Fibroblast of skin of scalp (primary cell): ENCODE measurements around the gene AP3B1. TPM values are rescaled to one million over a fixed set of nuclear protein-coding genes. Genes with fewer than 3 reads are reported as not detected.

Experiments used
- DNase-seq: peaks from one replicate; pipeline ENCODE4 v3.0.0-alpha.2; 2013
- polyA plus RNA-seq, 2 experiments: library from polyadenylated mRNA; unstranded; fragments of 120-200 nt; gene quantifications; one replicate each; pipeline ENCODE4 v1.2.1, GENCODE V29; 2013; ENCODE audit not compliant: insufficient read length in 2 of 2

Gene AP3B1
- polyA plus RNA-seq (2013, experiment 1 of 2; ENCODE audit: insufficient read length), result 61.4 TPM
- 70.9 TPM for polyA plus RNA-seq (2013, experiment 2 of 2; ENCODE audit: insufficient read length)

GRCh38 chr5:78294248-78295034, at the start of gene AP3B1:
Gene AP3B1 (minus strand): TSS chr5:78294698. CDS start chr5:78294579, 119 bp downstream.
- DNase-seq, result peak; percentile 99

DNA sequence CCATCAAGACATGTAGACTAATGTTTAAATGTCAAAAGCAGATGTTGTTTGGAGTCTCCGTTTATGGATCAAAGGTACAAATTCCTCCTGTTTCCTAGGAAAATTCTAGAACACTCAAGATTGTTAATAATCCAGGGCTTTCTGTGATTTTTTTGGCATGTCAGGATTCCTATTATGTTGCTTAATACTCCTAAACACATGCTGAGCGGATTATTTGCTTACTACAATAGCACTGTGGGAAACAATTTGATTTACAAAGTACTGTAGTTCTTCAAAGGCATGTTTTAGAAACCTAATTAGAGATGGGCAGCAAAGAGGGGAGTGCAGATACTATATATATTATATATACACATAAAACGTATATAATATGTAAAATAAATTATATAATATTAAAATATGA, 46.9 kb upstream of the AP3B1 start:
- no peak for DNase-seq

DNA sequence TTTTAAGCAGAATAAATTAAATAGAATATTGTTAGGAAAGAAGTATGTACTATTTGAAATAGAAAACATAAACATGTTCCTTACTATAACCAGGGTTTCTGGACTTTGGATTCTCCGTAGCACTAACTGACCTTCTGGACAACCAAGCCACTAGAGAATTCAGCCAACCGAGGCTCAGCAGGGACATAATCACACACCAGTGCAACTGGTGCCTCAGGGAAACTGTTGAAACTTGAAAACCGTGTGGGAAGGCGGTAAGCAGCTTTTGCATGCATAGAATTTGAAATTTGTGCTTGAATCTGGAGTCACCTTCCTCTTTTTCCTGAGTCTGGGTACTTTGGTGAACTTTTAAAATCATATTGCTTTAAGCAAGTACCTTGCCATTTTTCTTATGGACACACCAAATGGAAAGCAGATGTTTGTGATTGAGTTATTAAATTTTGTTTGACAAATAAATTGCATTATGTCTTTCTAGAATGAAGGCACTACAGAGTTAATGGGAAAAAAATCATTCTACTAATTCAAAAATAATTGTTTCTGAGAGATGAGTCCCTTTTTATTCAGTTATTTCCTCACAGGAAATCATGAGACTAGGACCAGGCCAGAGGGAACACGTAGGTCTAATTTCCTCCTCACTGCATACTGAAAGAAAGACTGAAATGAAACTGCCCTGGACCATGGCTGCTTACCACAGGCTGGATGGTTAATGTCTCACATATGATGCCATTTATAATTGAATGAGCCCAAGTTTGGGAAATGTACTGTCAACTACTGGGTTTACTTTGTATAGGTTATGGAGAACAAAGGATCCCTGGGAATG, 45.3 kb upstream of the AP3B1 start:
- DNase-seq, result no peak

DNA sequence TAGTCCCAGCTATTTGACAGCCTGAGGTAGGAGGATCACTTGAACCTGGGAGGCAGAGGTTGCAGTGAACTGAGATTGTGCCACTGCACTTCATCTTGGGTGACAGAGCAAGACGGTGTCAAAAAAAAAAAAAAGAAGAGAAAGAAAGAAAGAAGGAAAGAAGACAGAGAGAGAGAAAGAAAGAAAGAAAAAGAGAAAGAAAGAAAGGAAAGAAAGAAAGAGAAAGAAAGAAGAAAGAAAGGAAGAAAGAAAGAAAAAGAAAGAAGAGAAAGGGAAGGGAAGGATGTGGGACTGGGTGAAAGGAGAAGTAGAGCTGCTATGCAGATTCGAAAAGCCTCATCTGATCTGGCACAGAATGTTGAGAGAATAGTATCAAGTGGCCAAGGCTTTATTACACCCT, 42.2 kb upstream of the AP3B1 start:
- DNase-seq, result no peak

DNA sequence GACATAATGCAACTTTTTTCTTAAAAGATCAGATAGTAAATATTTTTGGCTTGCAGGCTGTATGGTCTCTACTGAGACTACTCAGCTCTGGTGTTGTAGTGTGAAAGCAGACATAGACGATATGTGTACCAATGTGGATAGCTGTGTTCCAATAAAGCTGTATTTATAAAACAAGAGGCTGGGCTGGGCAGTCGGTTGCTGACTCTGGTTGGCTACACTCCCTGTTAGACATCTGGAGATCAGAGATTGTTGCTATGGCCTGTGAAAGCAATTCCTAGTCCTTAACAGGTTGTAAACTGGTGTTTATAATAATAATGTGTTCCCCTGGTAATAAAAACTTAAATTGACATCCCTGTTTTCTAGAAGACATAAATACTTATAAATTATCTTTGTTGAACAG, 41.5 kb upstream of the AP3B1 start:
- DNase-seq, result no peak

DNA sequence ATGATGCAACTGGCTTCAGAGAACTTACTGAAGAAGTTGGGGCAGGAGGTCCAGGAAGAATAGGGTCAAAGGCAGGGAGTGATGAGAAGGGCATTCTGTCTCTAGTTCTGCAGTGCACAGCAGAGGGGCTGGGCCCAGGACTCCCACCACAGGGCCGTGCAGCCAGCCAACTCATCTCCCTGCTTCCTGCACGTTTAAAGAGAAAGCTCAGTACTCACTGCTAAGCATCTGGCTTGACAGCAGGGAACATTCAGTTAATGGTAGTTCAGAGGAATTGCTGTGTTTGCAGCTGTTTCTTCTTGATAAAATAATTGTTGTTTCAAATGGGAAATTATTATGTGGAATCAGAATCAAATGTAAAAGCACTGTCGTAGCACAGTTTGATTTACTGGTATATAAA, 40.3 kb upstream of the AP3B1 start:
- no peak for DNase-seq

GRCh38 chr5:78331523-78332080, 37.1 kb upstream of the AP3B1 start:
- DNase-seq, result no peak

GRCh38 chr5:78328585-78329173, 34.2 kb upstream of the AP3B1 start:
- peak; percentile 42 for DNase-seq

DNA sequence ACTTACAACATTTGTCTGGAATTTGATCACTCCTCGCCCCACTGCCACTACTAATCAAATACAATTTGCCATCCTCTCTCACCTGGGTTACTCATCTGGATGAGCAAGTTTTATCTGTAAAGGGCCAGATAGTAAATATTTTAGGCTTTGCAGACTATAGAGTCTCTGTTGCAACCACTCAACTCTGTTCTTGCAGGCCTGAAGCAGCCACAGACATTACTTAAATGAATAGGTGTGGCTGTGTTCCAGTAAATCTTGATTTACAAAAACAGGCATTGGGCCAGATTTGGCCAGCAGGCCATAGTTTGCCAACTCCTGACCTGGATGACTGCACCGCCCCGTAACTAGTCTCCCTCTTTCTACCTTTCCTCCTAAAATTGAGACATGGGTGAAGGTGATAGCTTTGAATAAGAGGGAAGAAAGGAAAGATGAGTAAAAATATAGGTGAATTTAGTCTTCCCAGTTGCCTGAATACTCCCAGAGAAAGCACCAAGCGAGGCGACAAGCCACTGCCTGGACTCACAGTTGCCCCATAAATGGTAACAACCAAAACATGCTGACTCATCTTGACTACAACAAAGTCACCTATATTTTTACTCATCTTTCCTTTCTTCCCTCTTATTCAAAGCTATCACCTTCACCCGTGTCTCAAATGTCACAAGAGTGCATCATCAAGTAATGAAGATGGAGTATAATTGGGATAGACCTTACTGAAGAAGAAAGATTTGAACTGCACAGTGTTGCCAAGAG, 33.4 kb upstream of the AP3B1 start:
- no peak for DNase-seq

DNA sequence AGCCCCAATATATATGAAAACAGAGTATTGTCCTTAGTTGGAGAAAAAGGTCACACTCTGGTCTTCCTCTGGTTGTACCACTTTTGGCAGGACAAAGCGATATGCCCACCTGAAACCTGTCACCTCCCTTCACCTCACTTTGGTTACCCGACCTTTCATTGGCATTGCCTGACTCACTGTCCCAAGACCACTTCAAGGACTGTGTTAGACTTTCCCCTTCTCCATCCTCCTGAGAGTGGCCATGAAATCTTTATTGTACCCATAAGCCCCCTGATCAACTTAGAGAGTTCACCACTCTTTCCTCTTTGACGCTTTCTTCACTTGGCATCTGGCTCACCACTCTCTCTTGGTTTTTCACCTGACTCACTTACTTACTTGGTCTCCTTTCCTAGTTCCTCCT, 32.4 kb upstream of the AP3B1 start:
- no peak for DNase-seq

DNA sequence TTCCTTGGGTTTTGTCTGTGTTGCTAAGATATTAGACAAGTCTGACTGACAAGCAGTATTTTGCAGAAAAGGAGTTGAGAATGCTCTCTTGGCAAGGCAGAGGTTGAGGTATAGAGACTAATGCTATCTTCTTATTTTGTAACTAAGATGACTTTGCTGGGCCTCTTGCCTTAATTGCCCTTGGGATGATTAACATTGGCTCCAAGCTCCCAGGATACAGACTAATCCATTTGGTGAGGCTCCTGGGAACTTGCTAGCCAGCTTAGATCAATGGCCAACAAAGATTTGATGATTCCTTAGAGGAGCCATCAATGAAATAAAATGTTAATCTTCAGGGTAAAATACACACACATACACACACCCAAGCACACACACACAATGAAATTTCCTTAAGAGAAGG, 28.7 kb upstream of the AP3B1 start:
- DNase-seq, result no peak

DNA sequence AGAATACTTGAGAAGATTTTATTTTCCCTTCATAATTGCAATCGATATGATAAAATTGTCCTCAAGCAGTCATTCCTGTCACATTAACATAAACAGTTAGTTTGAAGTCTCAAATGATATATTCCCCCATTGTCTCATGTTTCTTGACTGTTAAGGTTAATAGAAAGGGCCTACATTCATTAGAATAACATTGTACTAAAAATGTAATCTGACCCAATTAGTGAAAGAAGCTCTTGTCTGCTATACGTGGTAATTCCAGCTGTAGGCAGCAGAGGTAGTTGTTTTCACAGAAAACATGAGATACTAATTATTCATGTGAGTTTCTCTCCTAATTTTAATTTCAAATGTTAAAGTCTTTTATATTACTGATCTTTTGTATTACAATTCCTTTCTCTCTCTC, 25.9 kb upstream of the AP3B1 start:
- DNase-seq, result peak; percentile 46

- DNase-seq, result no peak
Measured at GRCh38 chr5:78318337-78318736, 23.8 kb upstream of the AP3B1 start.

GRCh38 chr5:78317515-78317914, 23.0 kb upstream of the AP3B1 start:
- no peak for DNase-seq

DNA sequence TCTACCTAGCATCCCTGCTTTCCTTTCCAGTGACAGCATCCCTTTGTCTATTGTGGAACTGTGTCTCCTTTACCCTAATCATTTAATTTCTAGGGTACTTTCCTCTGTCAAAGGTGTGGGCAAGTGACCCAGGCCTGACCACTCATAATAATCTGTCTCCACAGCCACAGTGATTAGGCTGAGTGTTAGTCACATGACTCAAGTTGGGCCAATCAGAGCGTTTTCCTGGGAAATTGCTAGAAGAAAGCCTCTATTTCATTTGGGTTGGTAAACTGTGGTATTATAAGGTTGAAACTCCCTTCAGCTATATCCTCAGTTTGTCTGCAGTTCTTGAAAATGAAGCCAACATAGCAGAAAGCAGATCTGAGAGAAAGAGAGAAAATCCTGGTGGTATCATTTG, 14.2 kb upstream of the AP3B1 start:
- DNase-seq, result no peak

GRCh38 chr5:78300464-78301045, 6.1 kb upstream of the AP3B1 start:
- DNase-seq, result peak; percentile 29

DNA sequence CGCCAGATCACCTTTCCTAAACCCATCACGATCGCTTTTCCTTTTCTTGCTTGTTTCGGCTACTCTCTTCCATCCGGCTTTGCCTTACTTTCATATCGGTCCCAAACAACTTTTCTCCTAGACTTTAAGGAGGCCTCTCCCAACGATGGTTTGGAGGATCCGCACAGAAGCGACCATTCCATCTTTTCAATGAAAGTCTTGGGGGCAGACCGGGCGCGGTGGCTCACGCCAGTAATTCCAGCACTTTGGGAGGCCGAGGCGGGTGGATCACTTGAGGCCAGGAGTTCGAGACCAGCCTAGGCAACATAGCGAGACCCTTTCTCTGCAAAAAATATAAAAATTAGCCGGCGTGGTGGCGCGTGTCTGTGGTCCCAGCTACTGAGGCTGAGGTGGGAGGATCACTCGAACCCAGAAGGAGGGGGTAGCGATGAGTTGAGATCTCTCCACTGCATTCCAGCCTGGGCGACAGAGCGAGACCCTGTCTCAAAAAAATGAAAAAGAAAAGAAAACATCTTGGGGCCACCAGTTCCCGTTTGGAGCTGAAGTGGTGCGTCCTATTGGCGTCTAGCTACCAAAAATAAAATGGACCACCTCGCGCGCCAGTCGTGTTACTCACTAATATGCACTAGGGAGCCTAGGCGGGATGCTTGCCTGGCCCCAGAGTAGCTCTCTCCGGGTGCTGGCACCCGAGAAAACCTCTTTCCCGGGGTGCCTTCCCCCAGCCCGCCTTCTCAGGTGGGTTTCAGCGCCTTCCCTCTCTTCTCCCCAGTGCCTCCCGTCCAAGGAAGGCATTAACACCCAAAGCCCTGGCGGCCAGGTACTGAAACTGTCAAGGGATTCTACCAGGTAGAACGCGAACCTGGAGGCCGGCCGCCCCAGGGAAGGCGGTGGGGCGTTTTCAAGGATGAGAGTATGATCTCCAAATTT, 800 bp upstream of the AP3B1 start:
- DNase-seq, result no peak

DNA sequence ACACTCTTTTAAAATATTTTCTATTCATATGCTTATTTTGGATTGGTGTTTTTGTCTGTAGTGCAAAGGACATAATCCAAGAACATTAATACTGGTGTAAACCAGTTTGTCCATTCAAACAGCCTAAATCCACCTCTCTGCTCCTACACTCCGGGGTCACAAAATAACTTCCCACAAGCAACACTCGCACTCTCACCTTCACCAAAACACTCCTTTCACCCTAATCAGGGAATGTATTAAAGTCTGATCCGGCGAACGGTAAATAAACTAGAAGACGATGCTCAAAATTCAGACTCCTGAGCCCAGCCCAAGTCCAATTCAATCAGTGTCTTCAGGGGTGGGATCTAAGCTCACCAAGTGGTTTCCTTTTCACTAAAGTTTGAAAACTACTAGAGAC, 649 bp downstream of the AP3B1 start:
- DNase-seq, result no peak

DNA sequence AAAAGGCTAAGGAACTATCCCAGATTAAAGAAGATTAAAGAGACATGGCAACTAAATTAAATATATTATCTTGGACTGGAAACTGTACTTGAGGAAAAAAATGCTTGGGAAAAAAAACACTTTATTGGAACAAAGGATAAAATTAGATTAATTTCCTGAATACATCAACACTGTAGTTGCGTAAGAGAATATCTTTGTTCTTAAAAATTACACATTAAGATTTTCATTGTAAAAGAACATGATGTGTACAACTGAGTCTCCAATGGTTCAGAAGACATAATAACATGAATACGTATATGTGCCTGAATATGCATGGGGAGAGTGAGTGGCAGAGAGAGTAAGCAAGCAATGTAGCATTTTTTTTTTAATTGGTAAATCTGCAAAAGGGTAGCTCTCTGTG, 2.8 kb downstream of the AP3B1 start:
- no peak for DNase-seq

DNA sequence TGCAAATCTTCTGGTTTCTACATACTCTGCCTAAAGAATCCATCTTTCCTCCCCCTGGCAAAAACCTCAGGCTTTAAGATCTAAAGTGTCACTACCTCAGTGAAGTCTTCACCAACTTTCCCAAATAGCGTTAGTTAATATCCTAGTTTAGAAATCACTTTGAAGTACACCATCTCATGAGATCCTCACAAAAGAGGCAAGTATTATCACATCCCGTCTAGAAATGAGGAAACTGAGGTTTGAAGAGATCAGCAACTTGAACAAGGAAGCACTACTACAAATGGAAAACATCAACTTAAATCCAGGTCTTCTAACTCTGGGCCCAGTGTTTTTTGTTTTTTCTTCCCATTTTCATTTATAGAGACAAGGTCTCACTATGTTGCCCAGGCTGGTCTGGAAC, 4.6 kb downstream of the AP3B1 start:
- DNase-seq, result no peak

DNA sequence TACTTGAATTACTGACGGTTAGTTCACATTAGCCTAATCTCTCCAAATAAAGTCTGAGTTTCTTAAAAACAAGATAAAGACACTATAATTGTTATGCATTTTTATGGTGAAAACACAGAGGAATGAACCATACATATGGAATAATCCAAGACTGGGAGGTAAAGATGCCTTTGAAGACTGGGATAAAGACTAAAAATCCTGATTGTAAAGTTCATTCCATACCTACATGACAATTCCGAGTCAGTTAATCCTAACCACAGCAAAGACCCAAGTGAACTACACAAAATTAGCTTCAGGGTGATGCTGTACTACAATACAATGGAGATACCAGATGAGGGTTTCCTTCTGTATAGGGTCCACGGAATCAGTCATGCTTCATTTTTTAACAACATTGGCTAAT, 6.3 kb downstream of the AP3B1 start:
- DNase-seq, result no peak
